Measurements from ENCODE around the gene HSP90AB1.

DNA sequence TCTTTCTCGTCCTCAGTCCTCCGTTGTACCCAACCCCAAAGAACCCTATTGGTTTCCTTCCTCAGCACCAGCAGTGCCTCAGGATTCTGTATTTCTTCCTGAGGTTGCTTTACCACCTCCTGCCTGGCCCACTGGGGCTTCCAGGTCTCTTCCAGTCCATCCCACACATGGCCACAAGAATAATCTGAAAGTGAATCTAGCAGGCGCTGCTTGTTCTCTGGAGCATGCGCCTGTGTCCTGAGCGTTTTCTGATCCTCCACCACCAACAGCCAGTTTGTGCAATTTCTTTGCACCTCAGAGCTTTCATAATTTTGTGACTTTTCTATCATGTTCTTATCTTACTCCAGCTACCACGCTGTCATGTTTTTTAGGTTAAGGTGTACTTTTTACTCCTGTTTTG, 11.6 kb upstream of the HSP90AB1 start:
- TF ChIP-seq, protein P1, sequence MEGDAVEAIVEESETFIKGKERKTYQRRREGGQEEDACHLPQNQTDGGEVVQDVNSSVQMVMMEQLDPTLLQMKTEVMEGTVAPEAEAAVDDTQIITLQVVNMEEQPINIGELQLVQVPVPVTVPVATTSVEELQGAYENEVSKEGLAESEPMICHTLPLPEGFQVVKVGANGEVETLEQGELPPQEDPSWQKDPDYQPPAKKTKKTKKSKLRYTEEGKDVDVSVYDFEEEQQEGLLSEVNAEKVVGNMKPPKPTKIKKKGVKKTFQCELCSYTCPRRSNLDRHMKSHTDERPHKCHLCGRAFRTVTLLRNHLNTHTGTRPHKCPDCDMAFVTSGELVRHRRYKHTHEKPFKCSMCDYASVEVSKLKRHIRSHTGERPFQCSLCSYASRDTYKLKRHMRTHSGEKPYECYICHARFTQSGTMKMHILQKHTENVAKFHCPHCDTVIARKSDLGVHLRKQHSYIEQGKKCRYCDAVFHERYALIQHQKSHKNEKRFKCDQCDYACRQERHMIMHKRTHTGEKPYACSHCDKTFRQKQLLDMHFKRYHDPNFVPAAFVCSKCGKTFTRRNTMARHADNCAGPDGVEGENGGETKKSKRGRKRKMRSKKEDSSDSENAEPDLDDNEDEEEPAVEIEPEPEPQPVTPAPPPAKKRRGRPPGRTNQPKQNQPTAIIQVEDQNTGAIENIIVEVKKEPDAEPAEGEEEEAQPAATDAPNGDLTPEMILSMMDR (IDR thresholded peaks at IDR 0.05; ENCODE audit: insufficient read depth, low read length): no peak
- TF ChIP-seq POLR2AphosphoS5 (IDR thresholded peaks at IDR 0.05; ENCODE audit: low read depth) (no peak), GABPA (IDR thresholded peaks at IDR 0.05; ENCODE audit: low read depth) (no peak)
- TF ChIP-seq, protein P2, sequence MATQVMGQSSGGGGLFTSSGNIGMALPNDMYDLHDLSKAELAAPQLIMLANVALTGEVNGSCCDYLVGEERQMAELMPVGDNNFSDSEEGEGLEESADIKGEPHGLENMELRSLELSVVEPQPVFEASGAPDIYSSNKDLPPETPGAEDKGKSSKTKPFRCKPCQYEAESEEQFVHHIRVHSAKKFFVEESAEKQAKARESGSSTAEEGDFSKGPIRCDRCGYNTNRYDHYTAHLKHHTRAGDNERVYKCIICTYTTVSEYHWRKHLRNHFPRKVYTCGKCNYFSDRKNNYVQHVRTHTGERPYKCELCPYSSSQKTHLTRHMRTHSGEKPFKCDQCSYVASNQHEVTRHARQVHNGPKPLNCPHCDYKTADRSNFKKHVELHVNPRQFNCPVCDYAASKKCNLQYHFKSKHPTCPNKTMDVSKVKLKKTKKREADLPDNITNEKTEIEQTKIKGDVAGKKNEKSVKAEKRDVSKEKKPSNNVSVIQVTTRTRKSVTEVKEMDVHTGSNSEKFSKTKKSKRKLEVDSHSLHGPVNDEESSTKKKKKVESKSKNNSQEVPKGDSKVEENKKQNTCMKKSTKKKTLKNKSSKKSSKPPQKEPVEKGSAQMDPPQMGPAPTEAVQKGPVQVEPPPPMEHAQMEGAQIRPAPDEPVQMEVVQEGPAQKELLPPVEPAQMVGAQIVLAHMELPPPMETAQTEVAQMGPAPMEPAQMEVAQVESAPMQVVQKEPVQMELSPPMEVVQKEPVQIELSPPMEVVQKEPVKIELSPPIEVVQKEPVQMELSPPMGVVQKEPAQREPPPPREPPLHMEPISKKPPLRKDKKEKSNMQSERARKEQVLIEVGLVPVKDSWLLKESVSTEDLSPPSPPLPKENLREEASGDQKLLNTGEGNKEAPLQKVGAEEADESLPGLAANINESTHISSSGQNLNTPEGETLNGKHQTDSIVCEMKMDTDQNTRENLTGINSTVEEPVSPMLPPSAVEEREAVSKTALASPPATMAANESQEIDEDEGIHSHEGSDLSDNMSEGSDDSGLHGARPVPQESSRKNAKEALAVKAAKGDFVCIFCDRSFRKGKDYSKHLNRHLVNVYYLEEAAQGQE (IDR thresholded peaks at IDR 0.05; ENCODE audit: insufficient replicate concordance, low read depth): no peak
